CD4-positive, CD25-positive, alpha-beta regulatory T cell (primary cell): ENCODE results near the gene OPCML. TPM values are rescaled to one million over a fixed set of nuclear protein-coding genes. Genes with fewer than 3 reads are reported as not detected.

Experiments used
- ATAC-seq, 2 donors: fragments of 150-1000 bp; cut with Tn5 transposase; one replicate each; pipeline ENCODE4 v1.10.0; 2021; ENCODE audit warnings: low read depth in 2 of 2, moderate number of reproducible peaks in 2 of 2, moderate library complexity in 1 of 2
- DNase-seq, 3 donors: peaks; one replicate each; pipeline versions ENCODE4 v3.0.0 to v3.0.0-alpha.2; 2012 to 2022; ENCODE audit warnings: mixed read lengths in 1 of 3
- H3K27ac ChIP-seq: one replicate; pipeline ENCODE4 v1.7.0; 2013; ENCODE audit warnings: mild to moderate bottlenecking, low read length; ENCODE audit not compliant: insufficient read depth, poor library complexity, severe bottlenecking
- H3K27me3 ChIP-seq: one replicate; pipeline ENCODE4 v1.7.0; 2013; ENCODE audit warnings: low read length; ENCODE audit not compliant: control insufficient read depth, insufficient read depth
- H3K36me3 ChIP-seq: one replicate; pipeline ENCODE4 v1.7.0; 2013; ENCODE audit warnings: mild to moderate bottlenecking, low read length, moderate library complexity; ENCODE audit not compliant: control insufficient read depth, insufficient read depth
- H3K4me1 ChIP-seq: 2 replicates; pipeline ENCODE4 v1.7.0; 2013; ENCODE audit warnings: mild to moderate bottlenecking, low read length; ENCODE audit not compliant: insufficient read depth, control insufficient read depth, poor library complexity, severe bottlenecking
- H3K4me3 ChIP-seq: one replicate; pipeline ENCODE4 v1.7.0; 2013; ENCODE audit warnings: low read depth, mild to moderate bottlenecking, low read length, moderate library complexity
- H3K9me3 ChIP-seq, 2 experiments: 1 replicate in 1 of 2; 2 replicates in 1 of 2; pipeline ENCODE4 v1.7.0; 2013; ENCODE audit warnings: low read length in 2 of 2, mild to moderate bottlenecking in 1 of 2, moderate library complexity in 1 of 2; ENCODE audit not compliant: control insufficient read depth in 2 of 2
- H3K27ac Mint-ChIP-seq, 3 donors: one replicate each; pipeline ENCODE4 v1.8.0; 2020 to 2022; ENCODE audit warnings: mild to moderate bottlenecking in 3 of 3, mixed read lengths in 3 of 3, moderate library complexity in 2 of 3
- H3K27me3 Mint-ChIP-seq: one replicate; pipeline ENCODE4 v1.8.0; 2022; ENCODE audit warnings: mild to moderate bottlenecking, mixed read lengths
- H3K36me3 Mint-ChIP-seq: one replicate; pipeline ENCODE4 v1.8.0; 2020; ENCODE audit warnings: mixed read lengths
- H3K4me1 Mint-ChIP-seq, 4 donors: one replicate each; pipeline ENCODE4 v1.8.0; 2020 to 2022; ENCODE audit warnings: mixed read lengths in 4 of 4, mild to moderate bottlenecking in 1 of 4
- H3K4me3 Mint-ChIP-seq, 4 donors: one replicate each; pipeline ENCODE4 v1.8.0; 2020 to 2022; ENCODE audit warnings: mild to moderate bottlenecking in 4 of 4, mixed read lengths in 4 of 4, moderate library complexity in 3 of 4
- H3K9me3 Mint-ChIP-seq, 7 donors: one replicate each; pipeline ENCODE4 v1.8.0; 2020 to 2022; ENCODE audit warnings: mixed read lengths in 7 of 7, mild to moderate bottlenecking in 3 of 7, moderate library complexity in 2 of 7
- polyA plus RNA-seq, 4 donors: library from polyadenylated mRNA; unstranded; fragments of 300-500 nt; fragmentation: Illumina TruSeq; gene quantifications; one replicate each; pipeline ENCODE4 v1.2.3, GENCODE V29; 2021
- total RNA-seq: library from RNA; stranded (reverse); gene quantifications from one replicate; pipeline ENCODE4 v1.2.3, GENCODE V29; 2022

Gene OPCML
- total and polyA plus RNA-seq, 5 donors from 2014 or later, result not detected

- ATAC-seq, result no peak
- DNase-seq, result no peak
- no peak overlapping the region for H3K4me3 Mint-ChIP-seq
- Histone ChIP-seq H3K9me3 (no peaks in the 10 kb centered on the region), H3K36me3 (no peaks in the 10 kb centered on the region), H3K4me1 (no peaks in the 10 kb centered on the region), H3K4me3 (no peak overlapping the region), H3K27me3 (no peaks in the 10 kb centered on the region), H3K27ac (no peak overlapping the region)
- H3K27me3 Mint-ChIP-seq, result no peaks in the 10 kb centered on the region
- H3K27ac Mint-ChIP-seq, result no peak overlapping the region
- H3K36me3 Mint-ChIP-seq, result no peaks in the 10 kb centered on the region
- H3K4me1 Mint-ChIP-seq, result peaks cover 0 to 6% (median 0%) of the 10 kb centered on the region in 4 donors
- peaks cover 0 to 12% (median 3%) of the 10 kb centered on the region in 7 donors for H3K9me3 Mint-ChIP-seq
Observed at GRCh38 chr11:133480722-133481121, 51.6 kb downstream of the OPCML start.

GRCh38 chr11:133479209-133479608 is 53.1 kb downstream of the OPCML start:
- H3K27me3 ChIP-seq, result no peaks in the 10 kb centered on the region

GRCh38 chr11:133477251-133477625 is 55.1 kb downstream of the OPCML start:
- H3K27me3 Mint-ChIP-seq, result no peaks in the 10 kb centered on the region
- Histone ChIP-seq H3K4me3 (no peak overlapping the region), H3K27me3 (no peaks in the 10 kb centered on the region), H3K4me1 (no peaks in the 10 kb centered on the region), H3K27ac (no peak overlapping the region), H3K9me3 (no peaks in the 10 kb centered on the region), H3K36me3 (no peaks in the 10 kb centered on the region)
- DNase-seq (no peak), ATAC-seq (no peak)
- no peaks in the 10 kb centered on the region for H3K36me3 Mint-ChIP-seq
- no peaks in the 10 kb centered on the region for H3K4me1 Mint-ChIP-seq
- H3K4me3 Mint-ChIP-seq, result no peak overlapping the region
- peaks cover 0 to 7% (median 3%) of the 10 kb centered on the region in 7 donors for H3K9me3 Mint-ChIP-seq
- H3K27ac Mint-ChIP-seq, result no peak overlapping the region

More at GRCh38 chr11:133479209-133479608, 53.1 kb downstream of the OPCML start:
- peaks cover 0 to 12% (median 3%) of the 10 kb centered on the region in 7 donors for H3K9me3 Mint-ChIP-seq
- H3K4me1 Mint-ChIP-seq, result peaks cover 0 to 6% (median 0%) of the 10 kb centered on the region in 4 donors
- no peaks in the 10 kb centered on the region for H3K27me3 Mint-ChIP-seq
- H3K36me3 ChIP-seq, result no peaks in the 10 kb centered on the region
- no peaks in the 10 kb centered on the region for H3K9me3 ChIP-seq
- no peaks in the 10 kb centered on the region for H3K36me3 Mint-ChIP-seq
- no peak overlapping the region for H3K27ac ChIP-seq
- ATAC-seq (no peak), DNase-seq (no peak)
- no peak overlapping the region for H3K4me3 ChIP-seq
- H3K27ac Mint-ChIP-seq, result no peak overlapping the region
- H3K4me1 ChIP-seq, result no peaks in the 10 kb centered on the region
- no peak overlapping the region for H3K4me3 Mint-ChIP-seq

- no peaks in the 10 kb centered on the region for H3K4me1 Mint-ChIP-seq
- H3K36me3 Mint-ChIP-seq, result no peaks in the 10 kb centered on the region
- peaks cover 0 to 5% (median 2%) of the 10 kb centered on the region in 7 donors for H3K9me3 Mint-ChIP-seq
- Histone ChIP-seq H3K4me1 (no peaks in the 10 kb centered on the region), H3K36me3 (no peaks in the 10 kb centered on the region), H3K27ac (no peak overlapping the region), H3K27me3 (no peaks in the 10 kb centered on the region), H3K4me3 (no peak overlapping the region), H3K9me3 (no peaks in the 10 kb centered on the region)
- ATAC-seq (no peak), DNase-seq (no peak)
- H3K4me3 Mint-ChIP-seq, result no peak overlapping the region
- no peaks in the 10 kb centered on the region for H3K27me3 Mint-ChIP-seq
- no peak overlapping the region for H3K27ac Mint-ChIP-seq
Observed at GRCh38 chr11:133476570-133477250, 55.6 kb downstream of the OPCML start.

- no peaks in the 10 kb centered on the region for H3K36me3 ChIP-seq
- no peak overlapping the region for H3K27ac Mint-ChIP-seq
- no peaks in the 10 kb centered on the region for H3K27me3 ChIP-seq
- H3K27ac ChIP-seq, result no peak overlapping the region
- ATAC-seq (no peak), DNase-seq (no peak)
- H3K9me3 ChIP-seq, result no peaks in the 10 kb centered on the region
- no peaks in the 10 kb centered on the region for H3K4me1 ChIP-seq
- H3K4me1 Mint-ChIP-seq, result no peaks in the 10 kb centered on the region
- H3K4me3 Mint-ChIP-seq, result no peak overlapping the region
- no peaks in the 10 kb centered on the region for H3K27me3 Mint-ChIP-seq
- H3K4me3 ChIP-seq, result no peak overlapping the region
- peaks cover 0 to 7% (median 2%) of the 10 kb centered on the region in 7 donors for H3K9me3 Mint-ChIP-seq
- H3K36me3 Mint-ChIP-seq, result no peaks in the 10 kb centered on the region
Observed at GRCh38 chr11:133474461-133474860, 57.8 kb downstream of the OPCML start.

- ATAC-seq (no peak), DNase-seq (no peak)
- H3K9me3 Mint-ChIP-seq, result peaks cover 0 to 8% (median 3%) of the 10 kb centered on the region in 7 donors
- no peak overlapping the region for H3K4me3 ChIP-seq
- H3K27ac ChIP-seq, result no peak overlapping the region
- no peaks in the 10 kb centered on the region for H3K36me3 Mint-ChIP-seq
- no peaks in the 10 kb centered on the region for H3K27me3 Mint-ChIP-seq
- H3K4me1 Mint-ChIP-seq, result no peaks in the 10 kb centered on the region
- no peak overlapping the region for H3K27ac Mint-ChIP-seq
- no peaks in the 10 kb centered on the region for H3K27me3 ChIP-seq
- H3K4me1 ChIP-seq, result no peaks in the 10 kb centered on the region
- no peak overlapping the region for H3K4me3 Mint-ChIP-seq
- no peaks in the 10 kb centered on the region for H3K36me3 ChIP-seq
- H3K9me3 ChIP-seq, result no peaks in the 10 kb centered on the region
Observed at GRCh38 chr11:133467686-133468085, 64.6 kb downstream of the OPCML start.

- no peaks in the 10 kb centered on the region for H3K36me3 Mint-ChIP-seq
Observed at GRCh38 chr11:133443206-133443747, 89.0 kb downstream of the OPCML start.

More at GRCh38 chr11:133443206-133443747, 89.0 kb downstream of the OPCML start:
- H3K4me1 Mint-ChIP-seq, result no peaks in the 10 kb centered on the region
- H3K9me3 Mint-ChIP-seq, result peaks cover 0 to 5% (median 1%) of the 10 kb centered on the region in 7 donors
- H3K4me3 Mint-ChIP-seq, result no peak overlapping the region
- no peak for DNase-seq
- Histone ChIP-seq H3K36me3 (no peaks in the 10 kb centered on the region), H3K4me1 (no peaks in the 10 kb centered on the region), H3K4me3 (no peak overlapping the region), H3K27me3 (no peaks in the 10 kb centered on the region), H3K27ac (no peak overlapping the region), H3K9me3 (no peaks in the 10 kb centered on the region)
- no peak for ATAC-seq
- no peak overlapping the region for H3K27ac Mint-ChIP-seq
- H3K27me3 Mint-ChIP-seq, result no peaks in the 10 kb centered on the region
